Fibroblast of villous mesenchyme (primary cell): ENCODE data around the gene NAGLU. TPM values are rescaled to one million over a fixed set of nuclear protein-coding genes. Genes with fewer than 3 reads are reported as not detected.

ENCODE experiments used
- DNase-seq: peaks from one replicate; pipeline ENCODE4 v3.0.0-alpha.2; 2010; ENCODE audit warnings: low read depth
- H3K4me3 ChIP-seq: 2 replicates; pipeline ENCODE4 v1.5.1; 2011; ENCODE audit warnings: low read depth, mild to moderate bottlenecking, low read length
- CTCF ChIP-seq: IDR thresholded peaks from 2 replicates; pipeline ENCODE4 v1.5.1; 2012; ENCODE audit warnings: low read depth, mild to moderate bottlenecking, low read length; ENCODE audit not compliant: insufficient read depth
- total RNA-seq: library from RNA; depleted of rRNA; stranded (reverse); fragments of >200 nt; gene quantifications from 2 replicates; pipeline ENCODE4 v1.2.3, GENCODE V29; 2012

NAGLU gene
- total RNA-seq, 1 donor = 28.5 TPM

DNA sequence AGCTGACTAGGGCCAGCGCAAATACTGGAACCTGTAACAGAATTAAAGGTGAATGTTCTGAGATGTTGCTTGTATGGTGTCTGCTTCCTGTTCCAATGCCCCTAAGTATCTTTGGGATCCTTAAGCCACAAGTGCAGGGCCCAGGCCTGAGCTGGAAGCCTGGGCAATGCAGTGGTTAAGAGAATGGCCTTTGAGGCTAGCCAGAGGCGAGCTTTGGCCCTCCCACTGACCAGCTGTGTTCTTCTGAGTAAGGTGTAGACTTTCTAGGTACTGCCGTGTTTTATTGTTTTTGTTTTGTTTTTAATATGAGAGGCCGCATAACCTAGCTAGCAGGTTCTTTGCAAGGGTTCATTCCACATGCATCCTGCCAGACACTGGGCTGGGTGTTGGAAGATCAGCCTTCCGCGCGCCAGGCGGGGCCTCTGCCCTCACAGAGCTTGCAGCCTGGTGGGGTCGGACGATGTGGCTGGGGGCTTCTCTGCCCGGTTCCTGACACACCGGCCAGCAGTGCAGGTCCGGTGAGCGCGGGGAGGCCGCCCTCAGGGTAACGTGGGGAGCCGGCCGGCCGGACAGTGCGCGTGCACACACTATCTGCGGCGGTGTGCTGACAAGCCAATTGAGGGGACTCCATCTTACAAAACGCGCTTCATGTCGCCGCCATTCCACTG is 30.3 kb downstream of the NAGLU start:
- no peak for TF ChIP-seq CTCF
- H3K4me3 ChIP-seq = peak overlapping the region; percentile 91
- no peak for DNase-seq

GRCh38 chr17:42566883-42567573 is 31.0 kb downstream of the NAGLU start, which contains the start of gene MLX:
Gene MLX, plus strand, starts transcription at chr17:42567100. Its CDS starts 25 bp downstream, at chr17:42567125.
- H3K4me3 ChIP-seq = peak within 1 kb of the TSS; percentile 91

DNA sequence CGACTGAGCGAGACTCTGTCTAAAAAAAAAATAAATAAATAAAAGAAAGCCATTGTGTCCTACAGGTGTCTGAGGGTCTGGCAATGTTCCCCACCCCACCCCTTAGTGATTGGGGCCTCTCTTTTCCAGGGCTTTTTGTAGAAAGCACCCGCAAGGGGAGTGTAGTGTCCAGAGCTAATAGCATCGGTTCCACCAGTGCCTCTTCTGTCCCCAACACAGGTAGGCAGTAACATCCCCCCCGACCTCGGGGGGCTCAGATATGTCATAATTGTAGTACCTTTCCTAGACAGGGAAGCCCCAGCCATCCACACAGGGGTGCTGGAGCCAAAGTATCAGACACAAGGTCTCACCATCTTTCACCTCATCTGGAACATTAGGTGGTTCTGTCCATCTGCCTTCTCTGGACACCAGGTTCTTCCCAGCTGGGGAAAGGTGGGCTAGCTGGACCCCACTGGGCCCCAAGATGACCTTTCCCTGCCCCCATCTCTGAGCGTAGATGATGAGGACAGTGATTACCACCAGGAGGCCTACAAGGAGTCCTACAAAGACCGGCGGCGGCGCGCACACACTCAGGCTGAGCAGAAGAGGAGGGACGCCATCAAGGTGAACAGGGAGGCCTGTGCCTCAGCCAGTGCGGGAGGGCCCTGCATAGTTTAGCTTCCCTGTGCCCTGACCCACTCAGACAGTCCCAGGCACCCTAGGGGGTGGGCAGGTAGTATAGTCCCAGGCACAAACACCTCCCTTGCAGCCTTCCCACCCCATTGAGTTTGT is 32.5 kb downstream of the NAGLU start:
- no peak overlapping the region for H3K4me3 ChIP-seq
- no peak for DNase-seq
- TF ChIP-seq CTCF = no peak

More at GRCh38 chr17:42566883-42567573, 31.0 kb downstream of the NAGLU start, which contains the start of gene MLX:
- TF ChIP-seq CTCF = no peak
- DNase-seq = peak; percentile 89

DNA sequence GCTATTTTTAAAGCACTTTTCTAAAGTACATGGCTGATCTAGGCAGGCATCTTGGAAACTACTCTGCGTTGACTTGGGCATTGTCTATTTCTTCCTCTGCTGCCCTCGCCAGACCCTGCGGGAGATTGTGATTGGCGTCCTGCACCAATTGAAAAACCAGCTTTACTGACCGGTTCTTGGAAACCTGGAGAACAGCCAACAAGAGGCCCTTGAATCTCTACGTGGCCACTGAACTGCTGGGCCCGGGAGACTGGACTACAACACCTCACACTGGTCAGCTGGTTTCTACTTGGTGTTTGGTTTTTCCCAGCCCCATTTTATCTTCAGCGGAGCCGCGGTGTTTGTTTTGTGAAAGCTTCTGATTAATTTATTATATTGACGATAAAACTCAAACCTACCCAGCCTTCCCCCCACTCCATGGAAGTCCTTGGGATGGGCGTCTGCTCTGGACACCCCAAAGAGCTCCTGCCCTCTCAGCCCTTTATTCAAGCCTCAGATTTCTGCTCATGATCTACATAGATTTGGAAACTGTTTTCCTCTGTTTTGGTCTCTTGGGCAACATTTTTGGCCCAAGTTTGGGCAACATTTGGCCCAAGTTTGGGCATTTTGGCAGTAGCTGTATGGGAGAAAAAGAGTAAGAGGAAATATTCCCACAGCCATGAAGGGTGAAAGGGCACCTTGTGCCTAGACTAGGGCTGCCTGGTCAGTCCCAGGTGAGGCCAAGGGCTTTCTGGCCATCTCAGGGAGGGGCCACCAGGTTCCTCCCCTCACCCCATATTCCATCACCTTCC is 35.6 kb downstream of the NAGLU start:
- no peak overlapping the region for H3K4me3 ChIP-seq
- DNase-seq = no peak
- no peak for TF ChIP-seq CTCF

GRCh38 chr17:42573095-42573494 is 37.1 kb downstream of the NAGLU start:
- no peak for TF ChIP-seq CTCF
- DNase-seq = no peak
- H3K4me3 ChIP-seq = no peak overlapping the region

- DNase-seq = no peak
- H3K4me3 ChIP-seq = no peak overlapping the region
- no peak for TF ChIP-seq CTCF
Observed at GRCh38 chr17:42574463-42574862, 38.4 kb downstream of the NAGLU start.
